CD4-positive, alpha-beta T cell treated with Interleukin-4 for 1 hour (primary cell): ENCODE data around the gene ACAT2.
"Not testable (repeated sequence)": the region's sequence is repeated elsewhere in the genome, so short reads cannot be mapped to it uniquely, and the experiment has no call there.

ENCODE experiments used
- DNase-seq, 2 donors: peaks; one replicate each; pipeline ENCODE4 v3.0.0-alpha.2; 2020 to 2022

The ACAT2 gene

GRCh38 chr6:159777240-159777904 lies 15.5 kb downstream of the ACAT2 start:
- DNase-seq, result no peak

- no peak for DNase-seq
Measured at GRCh38 chr6:159778131-159778530, 16.3 kb downstream of the ACAT2 start.

- no peak for DNase-seq
Measured at GRCh38 chr6:159778542-159779103, 16.8 kb downstream of the ACAT2 start.

- DNase-seq, result peak in 1 of 2 donors; percentile 29
Measured at GRCh38 chr6:159788276-159788675, 26.4 kb downstream of the ACAT2 start.

GRCh38 chr6:159788753-159789376 lies 27.0 kb downstream of the ACAT2 start:
- DNase-seq, result peak; percentile 18 to 24

- DNase-seq, result peak; percentile 99 to 100
Measured at GRCh38 chr6:159789377-159790148, 27.7 kb downstream of the ACAT2 start, which contains the start of gene TCP1. TCP1 (minus strand) TSS chr6:159789602; CDS start chr6:159789468, 134 bp downstream.

GRCh38 chr6:159790149-159790955 lies 28.5 kb downstream of the ACAT2 start, which contains the start of gene MRPL18:
MRPL18 (plus strand) TSS chr6:159790467; CDS start chr6:159790588, 121 bp downstream.
- peak; percentile 91 for DNase-seq

- peak in 1 of 2 donors; percentile 28 for DNase-seq
Measured at GRCh38 chr6:159790956-159791598, 29.2 kb downstream of the ACAT2 start.

GRCh38 chr6:159794976-159795375 lies 33.1 kb downstream of the ACAT2 start:
- not testable (repeated sequence) for DNase-seq

- DNase-seq, result no peak
Measured at GRCh38 chr6:159797554-159797953, 35.7 kb downstream of the ACAT2 start.

- no peak for DNase-seq
Measured at GRCh38 chr6:159800141-159800865, 38.5 kb downstream of the ACAT2 start, which contains the start of gene PNLDC1. PNLDC1 (plus strand) TSS chr6:159800276; CDS start chr6:159800308, 32 bp downstream.

- no peak for DNase-seq
Measured at GRCh38 chr6:159801935-159802334, 40.1 kb downstream of the ACAT2 start.

- DNase-seq, result no peak
Measured at GRCh38 chr6:159804504-159804903, 42.7 kb downstream of the ACAT2 start.

- no peak for DNase-seq
Measured at GRCh38 chr6:159805440-159806020, 43.7 kb downstream of the ACAT2 start.

GRCh38 chr6:159806021-159806458 lies 44.2 kb downstream of the ACAT2 start:
- no peak for DNase-seq

- no peak for DNase-seq
Measured at GRCh38 chr6:159807150-159807858, 45.5 kb downstream of the ACAT2 start.

GRCh38 chr6:159808647-159809046 lies 46.8 kb downstream of the ACAT2 start:
- no peak for DNase-seq

GRCh38 chr6:159809149-159809548 lies 47.3 kb downstream of the ACAT2 start:
- DNase-seq, result no peak

GRCh38 chr6:159813781-159814180 lies 51.9 kb downstream of the ACAT2 start:
- no peak for DNase-seq

GRCh38 chr6:159815410-159815809 lies 53.6 kb downstream of the ACAT2 start:
- DNase-seq, result no peak
